Keratinocyte (primary cell): ENCODE measurements around the gene SYNE2. TPM values are rescaled to one million over a fixed set of nuclear protein-coding genes. Genes with fewer than 3 reads are reported as not detected.

Source experiments
- DNase-seq: peaks from one replicate; pipeline ENCODE4 v3.0.0-alpha.2; 2011; ENCODE audit warnings: low read depth, missing footprints, low spot score
- FAIRE-seq: peaks from 2 replicates; lab custom pipeline; 2011; peaks lifted over from hg19 to GRCh38; lab: Jason Lieb, UNC
- H2AFZ ChIP-seq: 2 replicates; pipeline ENCODE4 v1.6.0; 2012; ENCODE audit warnings: low read length, control low read depth, inconsistent platforms; ENCODE audit not compliant: control insufficient read depth
- H3K27ac ChIP-seq: 2 replicates; pipeline ENCODE4 v1.5.1; 2011; ENCODE audit warnings: low read length; ENCODE audit not compliant: control insufficient read depth, insufficient read depth
- H3K27me3 ChIP-seq: 3 replicates; pipeline ENCODE4 v1.6.0; 2011; ENCODE audit warnings: low read length; ENCODE audit not compliant: control insufficient read depth, insufficient read depth; ENCODE audit errors: extremely low read depth
- H3K36me3 ChIP-seq, 2 experiments: 2 replicates in 1 of 2; 3 replicates in 1 of 2; pipeline ENCODE4 v1.5.1; 2011; ENCODE audit warnings: low read length in 2 of 2, mild to moderate bottlenecking in 1 of 2; ENCODE audit not compliant: control insufficient read depth in 2 of 2, insufficient read depth in 2 of 2; ENCODE audit errors: extremely low read depth in 1 of 2
- H3K4me1 ChIP-seq: 3 replicates; pipeline ENCODE4 v1.5.1; 2011; ENCODE audit warnings: low read length; ENCODE audit not compliant: control insufficient read depth, insufficient read depth; ENCODE audit errors: extremely low read depth
- H3K4me2 ChIP-seq: 3 replicates; pipeline ENCODE4 v1.6.0; 2011; ENCODE audit warnings: low read depth, low read length; ENCODE audit not compliant: control insufficient read depth, insufficient read depth; ENCODE audit errors: extremely low read depth
- H3K4me3 ChIP-seq, 3 experiments: fragments of 200-600 bp in 1 of 3; sonication (generic) in 1 of 3; 2 replicates in 2 of 3; 3 replicates in 1 of 3; pipeline ENCODE4 v1.5.1; 2011 to 2016; ENCODE audit warnings: low read length in 3 of 3, mild to moderate bottlenecking in 3 of 3, control low read depth in 2 of 3, inconsistent platforms in 1 of 3, low read depth in 1 of 3, mixed read lengths in 1 of 3, mixed run types in 1 of 3, moderate library complexity in 1 of 3; ENCODE audit not compliant: control insufficient read depth in 2 of 3, insufficient read depth in 2 of 3; ENCODE audit errors: extremely low read depth in 1 of 3
- H3K79me2 ChIP-seq: 2 replicates; pipeline ENCODE4 v1.6.0; 2012; ENCODE audit warnings: low read length; ENCODE audit not compliant: control insufficient read depth, insufficient read depth
- H3K9ac ChIP-seq: 3 replicates; pipeline ENCODE4 v1.6.0; 2011; ENCODE audit warnings: low read length; ENCODE audit not compliant: control insufficient read depth, insufficient read depth; ENCODE audit errors: extremely low read depth
- H3K9me1 ChIP-seq: 3 replicates; pipeline ENCODE4 v1.6.0; 2011; ENCODE audit warnings: low read length; ENCODE audit not compliant: control insufficient read depth, insufficient read depth; ENCODE audit errors: extremely low read depth
- H3K9me3 ChIP-seq: 2 replicates; pipeline ENCODE4 v1.5.1; 2012; ENCODE audit warnings: low read depth, low read length; ENCODE audit not compliant: control insufficient read depth
- H4K20me1 ChIP-seq: 3 replicates; pipeline ENCODE4 v1.6.0; 2011; ENCODE audit warnings: low read length; ENCODE audit not compliant: control insufficient read depth, insufficient read depth; ENCODE audit errors: extremely low read depth
- EZH2 ChIP-seq: IDR thresholded peaks from one replicate; pipeline ENCODE4 v1.6.1; 2012; ENCODE audit warnings: inconsistent platforms, mild to moderate bottlenecking, low read length, moderate library complexity
- dilution Hi-C: fragments of 300-500 bp; cut with MboI; formaldehyde crosslinking; loops from one replicate; pipeline ENCODE4 v1.7.0; 2020; ENCODE audit warnings: low sequenced_read_pairs; ENCODE audit not compliant: extremely low pct_ligation_motif_present
- polyA plus RNA-seq, 5 experiments: library from polyadenylated mRNA; depleted of rRNA in 3 of 5; stranded (reverse) in 3 of 5; stranded (forward) in 1 of 5; unstranded in 1 of 5; fragments of >200 nt; gene quantifications; 1 replicate in 1 of 5; 2 replicates in 3 of 5; 3 replicates in 1 of 5; pipeline versions ENCODE4 v1.2.1 to v1.2.3, GENCODE V29; 2011 to 2012; ENCODE audit warnings: missing spikeins in 2 of 5, low read depth in 1 of 5, low replicate concordance in 1 of 5
- TF ChIP-seq, protein P1 (sequence below), 3 experiments: IDR thresholded peaks in 1 of 3; conservative IDR thresholded peaks in 1 of 3; optimal IDR thresholded peaks in 1 of 3; 2 replicates in 2 of 3; 3 replicates in 1 of 3; pipeline versions ENCODE3 to v1.5.1; 2011; ENCODE audit warnings: low read length in 3 of 3, mild to moderate bottlenecking in 3 of 3, moderate library complexity in 2 of 3, control low read depth in 1 of 3, inconsistent platforms in 1 of 3; ENCODE audit not compliant: insufficient read depth in 2 of 3; ENCODE audit errors: extremely low read depth in 1 of 3

Gene SYNE2
- polyA plus RNA-seq, 1 donor (not counting 4 experiments of a cell fraction or from before 2014, with no cell fraction given): 9.9 TPM

DNA sequence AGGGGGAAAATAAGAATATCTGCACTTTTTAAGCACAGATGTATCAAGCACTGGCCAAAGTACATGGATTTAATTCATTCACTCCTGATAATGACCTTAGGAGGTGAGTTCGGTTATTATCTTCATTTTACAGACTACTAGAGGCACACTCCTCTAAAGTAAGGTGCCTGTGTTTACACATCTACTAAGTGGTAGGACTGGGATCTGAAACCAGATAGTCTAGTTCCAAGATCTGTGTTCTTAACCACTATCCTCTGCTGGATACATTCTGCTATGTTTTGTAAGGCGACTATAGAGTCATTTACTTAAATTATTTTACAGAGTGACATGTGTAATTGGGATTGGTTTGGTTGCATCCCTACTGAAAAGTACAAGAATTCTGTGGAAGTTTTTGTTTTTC, 266.1 kb downstream of the SYNE2 start:
- no peak overlapping the region for H3K4me2 ChIP-seq
- peaks cover 32% of the 10 kb centered on the region for H3K4me1 ChIP-seq
- H3K9ac ChIP-seq: peak overlapping the region; percentile 74
- H4K20me1 ChIP-seq: no peaks in the 10 kb centered on the region
- no peaks in the 10 kb centered on the region for H3K27me3 ChIP-seq
- dilution Hi-C loops: no loop called here
- no peaks in the 10 kb centered on the region for H3K9me3 ChIP-seq
- no peak for TF ChIP-seq EZH2
- TF ChIP-seq, protein P1, sequence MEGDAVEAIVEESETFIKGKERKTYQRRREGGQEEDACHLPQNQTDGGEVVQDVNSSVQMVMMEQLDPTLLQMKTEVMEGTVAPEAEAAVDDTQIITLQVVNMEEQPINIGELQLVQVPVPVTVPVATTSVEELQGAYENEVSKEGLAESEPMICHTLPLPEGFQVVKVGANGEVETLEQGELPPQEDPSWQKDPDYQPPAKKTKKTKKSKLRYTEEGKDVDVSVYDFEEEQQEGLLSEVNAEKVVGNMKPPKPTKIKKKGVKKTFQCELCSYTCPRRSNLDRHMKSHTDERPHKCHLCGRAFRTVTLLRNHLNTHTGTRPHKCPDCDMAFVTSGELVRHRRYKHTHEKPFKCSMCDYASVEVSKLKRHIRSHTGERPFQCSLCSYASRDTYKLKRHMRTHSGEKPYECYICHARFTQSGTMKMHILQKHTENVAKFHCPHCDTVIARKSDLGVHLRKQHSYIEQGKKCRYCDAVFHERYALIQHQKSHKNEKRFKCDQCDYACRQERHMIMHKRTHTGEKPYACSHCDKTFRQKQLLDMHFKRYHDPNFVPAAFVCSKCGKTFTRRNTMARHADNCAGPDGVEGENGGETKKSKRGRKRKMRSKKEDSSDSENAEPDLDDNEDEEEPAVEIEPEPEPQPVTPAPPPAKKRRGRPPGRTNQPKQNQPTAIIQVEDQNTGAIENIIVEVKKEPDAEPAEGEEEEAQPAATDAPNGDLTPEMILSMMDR (optimal IDR thresholded peaks at IDR 0.05 in 1 of 3, IDR thresholded peaks at IDR 0.05 in 1 of 3, conservative IDR thresholded peaks at IDR 0.05 in 1 of 3; ENCODE audit: extremely low read depth in 1 of 3, insufficient read depth in 2 of 3, low read length in 3 of 3): no peak
- DNase-seq: no peak
- no peak overlapping the region for H3K4me3 ChIP-seq
- no peaks in the 10 kb centered on the region for H3K9me1 ChIP-seq
- FAIRE-seq: no peak
- H3K36me3 ChIP-seq: peaks cover 5 to 6% of the 10 kb centered on the region in 2 experiments
- H3K79me2 ChIP-seq: no peaks in the 10 kb centered on the region
- no peak overlapping the region for H2AFZ ChIP-seq
- peak overlapping the region; percentile 98 for H3K27ac ChIP-seq

DNA sequence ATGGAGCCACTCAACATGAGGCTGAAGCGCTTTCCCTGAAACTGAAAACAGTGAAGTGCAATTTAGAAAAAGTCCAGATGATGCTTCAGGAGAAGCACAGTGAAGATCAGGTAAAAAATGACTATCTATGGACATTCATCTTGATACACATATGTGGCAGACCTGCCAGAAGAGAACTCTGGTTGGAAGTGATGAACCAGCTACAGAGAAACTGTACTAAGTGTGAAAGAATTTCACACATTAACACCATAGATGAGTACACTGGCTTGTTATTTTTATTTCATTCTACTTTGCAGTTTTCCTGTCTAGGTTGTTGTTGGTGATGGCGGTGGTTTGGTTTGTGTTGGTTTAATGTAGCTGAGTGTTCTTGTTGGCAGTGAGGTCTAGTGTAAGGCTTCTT, 266.7 kb downstream of the SYNE2 start:
- H3K4me3 ChIP-seq: no peak overlapping the region
- H2AFZ ChIP-seq: peak overlapping the region; percentile 20
- H3K9me3 ChIP-seq: no peaks in the 10 kb centered on the region
- FAIRE-seq (peak; percentile 26), DNase-seq (no peak)
- H3K79me2 ChIP-seq: no peaks in the 10 kb centered on the region
- no peak overlapping the region for H3K9ac ChIP-seq
- no peaks in the 10 kb centered on the region for H3K27me3 ChIP-seq
- H3K4me2 ChIP-seq: no peak overlapping the region
- peaks cover 5 to 6% of the 10 kb centered on the region in 2 experiments for H3K36me3 ChIP-seq
- H3K27ac ChIP-seq: peak overlapping the region; percentile 98
- TF ChIP-seq EZH2: no peak
- TF ChIP-seq, protein P1 (optimal IDR thresholded peaks at IDR 0.05 in 1 of 3, IDR thresholded peaks at IDR 0.05 in 1 of 3, conservative IDR thresholded peaks at IDR 0.05 in 1 of 3; ENCODE audit: extremely low read depth in 1 of 3, insufficient read depth in 2 of 3, low read length in 3 of 3): no peak
- no peaks in the 10 kb centered on the region for H3K9me1 ChIP-seq
- no peaks in the 10 kb centered on the region for H4K20me1 ChIP-seq
- dilution Hi-C loops: no loop called here
- H3K4me1 ChIP-seq: peaks cover 32% of the 10 kb centered on the region
